Measurements from ENCODE around the gene IL17B. TPM values are rescaled to one million over a fixed set of nuclear protein-coding genes. Genes with fewer than 3 reads are reported as not detected.

The IL17B gene
- total and polyA plus RNA-seq, 2 donors: 0.24 to 1.2 TPM

GRCh38 chr5:149375434-149375833, 3.7 kb downstream of the IL17B start:
- H3K36me3 ChIP-seq (ENCODE audit: control insufficient read depth in 2 of 2, insufficient read depth in 2 of 2, low read length in 1 of 2): no peaks in the 10 kb centered on the region
- no peak for DNase-seq (ENCODE audit: low read depth in 6 of 9, low spot score in 9 of 9)
- H3K27me3 ChIP-seq (ENCODE audit: control insufficient read depth in 2 of 2, insufficient read depth in 1 of 2, low read length in 1 of 2): no peaks in the 10 kb centered on the region
- H3K4me3 ChIP-seq (ENCODE audit: low read length in 2 of 2): no peak overlapping the region
- H3K9me3 ChIP-seq (ENCODE audit: control insufficient read depth in 2 of 2, insufficient read depth in 1 of 2, low read length in 1 of 2): no peaks in the 10 kb centered on the region
- H3K27ac ChIP-seq (ENCODE audit: low read depth in 1 of 2, low read length in 1 of 2): no peak overlapping the region
- WGBS: over 99% methylated on average over 6 of the region's 6 CpGs
- peaks cover 0 to 4% of the 10 kb centered on the region in 2 donors for H3K4me1 ChIP-seq (ENCODE audit: control insufficient read depth in 2 of 2, insufficient read depth in 2 of 2, low read length in 2 of 2)

- no peaks in the 10 kb centered on the region for H3K36me3 ChIP-seq (ENCODE audit: control insufficient read depth in 2 of 2, insufficient read depth in 2 of 2, low read length in 1 of 2)
- H3K27me3 ChIP-seq (ENCODE audit: control insufficient read depth in 2 of 2, insufficient read depth in 1 of 2, low read length in 1 of 2): no peaks in the 10 kb centered on the region
- no peak for DNase-seq (ENCODE audit: low read depth in 6 of 9, low spot score in 9 of 9)
- H3K4me1 ChIP-seq (ENCODE audit: control insufficient read depth in 2 of 2, insufficient read depth in 2 of 2, low read length in 2 of 2): peaks cover 0 to 4% of the 10 kb centered on the region in 2 donors
- H3K4me3 ChIP-seq (ENCODE audit: low read length in 2 of 2): no peak overlapping the region
- 99% methylated on average over 3 of the region's 3 CpGs for WGBS
- H3K9me3 ChIP-seq (ENCODE audit: control insufficient read depth in 2 of 2, insufficient read depth in 1 of 2, low read length in 1 of 2): no peaks in the 10 kb centered on the region
- H3K27ac ChIP-seq (ENCODE audit: low read depth in 1 of 2, low read length in 1 of 2): no peak overlapping the region
Measured at GRCh38 chr5:149374801-149375200, 4.3 kb downstream of the IL17B start.

- H3K27me3 ChIP-seq (ENCODE audit: control insufficient read depth in 2 of 2, insufficient read depth in 1 of 2, low read length in 1 of 2): no peaks in the 10 kb centered on the region
- 98% methylated on average over 20 of the region's 20 CpGs for WGBS
- DNase-seq (ENCODE audit: low read depth in 6 of 9, low spot score in 9 of 9): no peak
- H3K4me1 ChIP-seq (ENCODE audit: control insufficient read depth in 2 of 2, insufficient read depth in 2 of 2, low read length in 2 of 2): peaks cover 0 to 4% of the 10 kb centered on the region in 2 donors
- no peak overlapping the region for H3K27ac ChIP-seq (ENCODE audit: low read depth in 1 of 2, low read length in 1 of 2)
- no peaks in the 10 kb centered on the region for H3K9me3 ChIP-seq (ENCODE audit: control insufficient read depth in 2 of 2, insufficient read depth in 1 of 2, low read length in 1 of 2)
- H3K4me3 ChIP-seq (ENCODE audit: low read length in 2 of 2): no peak overlapping the region
- H3K36me3 ChIP-seq (ENCODE audit: control insufficient read depth in 2 of 2, insufficient read depth in 2 of 2, low read length in 1 of 2): no peaks in the 10 kb centered on the region
Measured at GRCh38 chr5:149374303-149374702, 4.8 kb downstream of the IL17B start.

- no peak overlapping the region for H3K27ac ChIP-seq (ENCODE audit: low read depth in 1 of 2, low read length in 1 of 2)
Measured at GRCh38 chr5:149372932-149373331, 6.2 kb downstream of the IL17B start.

DNA sequence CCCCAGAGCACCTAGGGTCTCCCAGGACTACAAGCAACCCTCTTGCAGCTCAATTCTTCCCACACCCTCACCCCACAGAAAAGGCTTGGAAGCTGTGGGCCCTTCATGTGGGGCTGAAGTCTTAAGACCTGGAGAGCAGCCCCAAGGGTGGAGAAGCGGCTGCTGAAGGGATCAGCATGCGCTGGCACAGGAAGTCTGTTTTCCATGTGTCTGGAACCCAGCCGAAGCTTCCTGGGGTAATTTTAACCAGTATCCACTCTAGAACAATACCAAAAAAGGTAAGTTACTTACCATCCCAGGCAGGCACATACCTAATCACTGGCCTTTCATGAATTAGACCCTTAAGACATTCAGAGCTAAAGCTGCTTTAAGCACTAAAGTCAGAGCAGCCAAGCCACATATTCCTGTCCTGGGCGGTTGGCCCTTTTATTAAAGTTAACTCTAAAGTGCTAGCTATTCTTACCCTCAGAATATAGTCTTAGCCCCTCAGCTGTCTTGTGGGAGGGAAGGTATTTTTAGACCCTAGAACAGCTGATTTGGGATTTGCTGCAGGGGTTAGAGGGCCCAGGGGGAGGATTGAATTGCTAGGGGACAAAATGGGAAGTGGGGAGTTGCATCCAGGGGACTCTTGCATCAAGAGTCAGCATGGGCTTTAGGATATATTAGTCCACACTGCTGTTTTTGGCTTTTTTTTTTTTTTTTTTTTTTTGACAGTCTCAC, 6.9 kb downstream of the IL17B start:
- Histone ChIP-seq H3K27ac (ENCODE audit: low read depth in 1 of 2, low read length in 1 of 2) (no peak overlapping the region), H3K27me3 (ENCODE audit: control insufficient read depth in 2 of 2, insufficient read depth in 1 of 2, low read length in 1 of 2) (no peaks in the 10 kb centered on the region), H3K4me3 (ENCODE audit: low read length in 2 of 2) (no peak overlapping the region), H3K4me1 (ENCODE audit: control insufficient read depth in 2 of 2, insufficient read depth in 2 of 2, low read length in 2 of 2) (peaks cover 0 to 6% of the 10 kb centered on the region in 2 donors), H3K36me3 (ENCODE audit: control insufficient read depth in 2 of 2, insufficient read depth in 2 of 2, low read length in 1 of 2) (no peaks in the 10 kb centered on the region), H3K9me3 (ENCODE audit: control insufficient read depth in 2 of 2, insufficient read depth in 1 of 2, low read length in 1 of 2) (no peaks in the 10 kb centered on the region)
- DNase-seq (ENCODE audit: low read depth in 6 of 9, low spot score in 9 of 9): no peak
- WGBS: 99% methylated on average over 4 of the region's 4 CpGs

More at GRCh38 chr5:149372932-149373331, 6.2 kb downstream of the IL17B start:
- H3K4me1 ChIP-seq (ENCODE audit: control insufficient read depth in 2 of 2, insufficient read depth in 2 of 2, low read length in 2 of 2): peaks cover 0 to 4% of the 10 kb centered on the region in 2 donors
- no peaks in the 10 kb centered on the region for H3K36me3 ChIP-seq (ENCODE audit: control insufficient read depth in 2 of 2, insufficient read depth in 2 of 2, low read length in 1 of 2)
- H3K9me3 ChIP-seq (ENCODE audit: control insufficient read depth in 2 of 2, insufficient read depth in 1 of 2, low read length in 1 of 2): no peaks in the 10 kb centered on the region
- 98% methylated on average over 3 of the region's 3 CpGs for WGBS
- no peaks in the 10 kb centered on the region for H3K27me3 ChIP-seq (ENCODE audit: control insufficient read depth in 2 of 2, insufficient read depth in 1 of 2, low read length in 1 of 2)
- no peak overlapping the region for H3K4me3 ChIP-seq (ENCODE audit: low read length in 2 of 2)
- DNase-seq (ENCODE audit: low read depth in 6 of 9, low spot score in 9 of 9): no peak

- WGBS: 49% methylated on average over 12 of the region's 12 CpGs
Measured at GRCh38 chr5:149371296-149371962, 7.7 kb downstream of the IL17B start.

GRCh38 chr5:149370878-149371277, 8.2 kb downstream of the IL17B start:
- Histone ChIP-seq H3K27ac (ENCODE audit: low read depth in 1 of 2, low read length in 1 of 2) (no peak overlapping the region), H3K27me3 (ENCODE audit: control insufficient read depth in 2 of 2, insufficient read depth in 1 of 2, low read length in 1 of 2) (no peaks in the 10 kb centered on the region), H3K4me1 (ENCODE audit: control insufficient read depth in 2 of 2, insufficient read depth in 2 of 2, low read length in 2 of 2) (peaks cover 0 to 6% of the 10 kb centered on the region in 2 donors), H3K4me3 (ENCODE audit: low read length in 2 of 2) (no peak overlapping the region), H3K9me3 (ENCODE audit: control insufficient read depth in 2 of 2, insufficient read depth in 1 of 2, low read length in 1 of 2) (no peaks in the 10 kb centered on the region), H3K36me3 (ENCODE audit: control insufficient read depth in 2 of 2, insufficient read depth in 2 of 2, low read length in 1 of 2) (no peaks in the 10 kb centered on the region)
- no peak for DNase-seq (ENCODE audit: low read depth in 6 of 9, low spot score in 9 of 9)
- 98% methylated on average over 2 of the region's 2 CpGs for WGBS

More at GRCh38 chr5:149371296-149371962, 7.7 kb downstream of the IL17B start:
- Histone ChIP-seq H3K9me3 (ENCODE audit: control insufficient read depth in 2 of 2, insufficient read depth in 1 of 2, low read length in 1 of 2) (no peaks in the 10 kb centered on the region), H3K27me3 (ENCODE audit: control insufficient read depth in 2 of 2, insufficient read depth in 1 of 2, low read length in 1 of 2) (no peaks in the 10 kb centered on the region), H3K4me3 (ENCODE audit: low read length in 2 of 2) (no peak overlapping the region), H3K4me1 (ENCODE audit: control insufficient read depth in 2 of 2, insufficient read depth in 2 of 2, low read length in 2 of 2) (peaks cover 0 to 6% of the 10 kb centered on the region in 2 donors), H3K36me3 (ENCODE audit: control insufficient read depth in 2 of 2, insufficient read depth in 2 of 2, low read length in 1 of 2) (no peaks in the 10 kb centered on the region), H3K27ac (ENCODE audit: low read depth in 1 of 2, low read length in 1 of 2) (no peak overlapping the region)
- peak in 5 of 9 donors; percentile 63 to 75 (median 70) for DNase-seq (ENCODE audit: low read depth in 6 of 9, low spot score in 9 of 9)

- Histone ChIP-seq H3K4me3 (ENCODE audit: low read length in 2 of 2) (no peak overlapping the region), H3K36me3 (ENCODE audit: control insufficient read depth in 2 of 2, insufficient read depth in 2 of 2, low read length in 1 of 2) (no peaks in the 10 kb centered on the region), H3K27me3 (ENCODE audit: control insufficient read depth in 2 of 2, insufficient read depth in 1 of 2, low read length in 1 of 2) (no peaks in the 10 kb centered on the region), H3K27ac (ENCODE audit: low read depth in 1 of 2, low read length in 1 of 2) (no peak overlapping the region), H3K4me1 (ENCODE audit: control insufficient read depth in 2 of 2, insufficient read depth in 2 of 2, low read length in 2 of 2) (peaks cover 0 to 6% of the 10 kb centered on the region in 2 donors), H3K9me3 (ENCODE audit: control insufficient read depth in 2 of 2, insufficient read depth in 1 of 2, low read length in 1 of 2) (no peaks in the 10 kb centered on the region)
- no peak for DNase-seq (ENCODE audit: low read depth in 6 of 9, low spot score in 9 of 9)
- 96% methylated on average over 22 of the region's 22 CpGs for WGBS
Measured at GRCh38 chr5:149367972-149368645, 11.0 kb downstream of the IL17B start.
